ENCODE measurements around the gene DDX54. TPM values are rescaled to one million over a fixed set of nuclear protein-coding genes. Genes with fewer than 3 reads are reported as not detected.
A peak's percentile ranks its signal among the peaks of the same experiment; 100 is the strongest.

Gene DDX54, protein sequence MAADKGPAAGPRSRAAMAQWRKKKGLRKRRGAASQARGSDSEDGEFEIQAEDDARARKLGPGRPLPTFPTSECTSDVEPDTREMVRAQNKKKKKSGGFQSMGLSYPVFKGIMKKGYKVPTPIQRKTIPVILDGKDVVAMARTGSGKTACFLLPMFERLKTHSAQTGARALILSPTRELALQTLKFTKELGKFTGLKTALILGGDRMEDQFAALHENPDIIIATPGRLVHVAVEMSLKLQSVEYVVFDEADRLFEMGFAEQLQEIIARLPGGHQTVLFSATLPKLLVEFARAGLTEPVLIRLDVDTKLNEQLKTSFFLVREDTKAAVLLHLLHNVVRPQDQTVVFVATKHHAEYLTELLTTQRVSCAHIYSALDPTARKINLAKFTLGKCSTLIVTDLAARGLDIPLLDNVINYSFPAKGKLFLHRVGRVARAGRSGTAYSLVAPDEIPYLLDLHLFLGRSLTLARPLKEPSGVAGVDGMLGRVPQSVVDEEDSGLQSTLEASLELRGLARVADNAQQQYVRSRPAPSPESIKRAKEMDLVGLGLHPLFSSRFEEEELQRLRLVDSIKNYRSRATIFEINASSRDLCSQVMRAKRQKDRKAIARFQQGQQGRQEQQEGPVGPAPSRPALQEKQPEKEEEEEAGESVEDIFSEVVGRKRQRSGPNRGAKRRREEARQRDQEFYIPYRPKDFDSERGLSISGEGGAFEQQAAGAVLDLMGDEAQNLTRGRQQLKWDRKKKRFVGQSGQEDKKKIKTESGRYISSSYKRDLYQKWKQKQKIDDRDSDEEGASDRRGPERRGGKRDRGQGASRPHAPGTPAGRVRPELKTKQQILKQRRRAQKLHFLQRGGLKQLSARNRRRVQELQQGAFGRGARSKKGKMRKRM
- polyA plus RNA-seq: 10 to 100 TPM; 34.3 to 49.1 TPM

DNA sequence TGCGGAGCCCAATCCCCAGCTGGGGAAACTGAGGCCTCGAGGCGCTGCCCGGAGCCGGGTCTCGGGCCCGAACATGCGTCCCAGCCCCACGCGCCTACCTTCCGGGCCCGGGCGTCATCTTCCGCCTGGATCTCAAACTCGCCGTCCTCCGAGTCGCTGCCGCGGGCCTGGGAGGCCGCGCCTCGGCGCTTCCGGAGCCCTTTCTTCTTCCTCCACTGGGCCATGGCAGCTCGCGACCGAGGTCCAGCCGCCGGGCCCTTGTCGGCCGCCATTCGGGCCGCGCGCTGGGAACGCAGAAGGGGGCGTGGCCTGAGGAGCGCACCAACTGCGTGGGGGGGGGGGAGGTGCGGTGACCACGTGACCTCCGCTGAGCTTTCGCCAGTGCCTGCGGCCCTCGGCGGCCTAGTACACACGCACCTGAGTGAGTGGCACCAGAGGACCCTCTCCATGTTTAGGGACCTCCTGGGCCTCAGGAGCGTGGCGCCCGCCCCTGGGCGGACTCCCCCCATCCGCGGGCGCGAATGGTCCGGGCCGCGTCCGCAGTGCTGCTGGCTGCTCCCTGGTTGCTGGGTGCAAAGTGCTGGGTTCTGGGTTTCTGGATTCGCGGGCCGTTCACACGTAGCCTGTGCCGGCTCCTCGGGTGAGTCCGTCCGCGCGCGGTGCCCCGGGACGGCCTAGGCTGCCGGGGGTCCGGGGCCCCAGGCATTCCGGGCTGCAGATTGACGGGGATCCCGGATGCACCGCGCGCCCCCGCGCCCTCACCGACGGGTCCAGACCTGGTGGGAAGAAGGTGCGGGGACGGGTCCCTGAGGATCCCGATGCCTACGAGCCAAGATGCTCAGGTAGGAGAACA is at the start of gene DDX54, which contains the start of gene RITA1:
DDX54 (minus strand) TSS at position 299 of the 853 bp plus-strand sequence; CDS start at position 272, 27 bp downstream.
RITA1 (plus strand) TSS at position 542 of the 853 bp plus-strand sequence. CDS start 1,026 bp downstream, outside the sequence.
- Histone ChIP-seq H3K9me3 (ENCODE audit: control insufficient read depth in 2 of 2, insufficient read depth in 1 of 2, low read depth in 1 of 2, low read length in 1 of 2) (no peaks in the 10 kb centered on the region), H3K36me3 (ENCODE audit: control insufficient read depth in 2 of 2, insufficient read depth in 2 of 2, low read length in 1 of 2) (peaks cover 0 to 11% of the 10 kb centered on the region in 2 donors), H3K4me3 (ENCODE audit: low read depth in 1 of 2, low read length in 2 of 2) (peak within 1 kb of the TSS; percentile 82 to 95), H3K4me1 (ENCODE audit: control insufficient read depth in 2 of 2, insufficient read depth in 2 of 2, low read length in 1 of 2) (peaks cover 0 to 11% of the 10 kb centered on the region in 2 donors), H3K27ac (ENCODE audit: low read depth in 2 of 2, low read length in 1 of 2) (peak within 1 kb of the TSS; percentile 97 to 98), H3K27me3 (ENCODE audit: control insufficient read depth in 1 of 2, insufficient read depth in 2 of 2, low read length in 2 of 2) (no peaks in the 10 kb centered on the region)
- WGBS, 2 donors: 0 to 1% methylated on average over 88 to 89 of the region's 89 CpGs

DNA sequence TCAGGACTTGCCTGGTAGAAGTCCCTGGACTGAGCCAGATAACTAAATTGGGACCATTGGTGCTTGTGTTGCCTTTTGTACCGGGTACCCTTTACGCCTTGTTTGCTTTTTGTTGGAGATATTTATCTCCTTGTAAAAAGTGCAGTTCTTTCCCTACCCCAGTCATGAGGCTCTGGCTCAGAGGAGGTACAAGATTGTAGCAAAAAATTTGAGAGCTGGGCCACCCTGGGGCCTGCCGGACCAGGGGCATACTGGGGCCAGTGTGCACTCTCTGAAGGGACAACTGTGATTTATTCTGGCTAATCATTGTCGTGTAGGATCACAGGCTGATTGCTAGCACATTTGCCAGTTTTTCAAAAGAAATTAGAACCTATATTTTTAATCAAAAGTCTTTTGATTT is 49.2 kb upstream of the DDX54 start:
- Histone ChIP-seq H3K36me3 (ENCODE audit: control insufficient read depth in 2 of 2, insufficient read depth in 2 of 2, low read length in 1 of 2) (peaks cover 6 to 32% of the 10 kb centered on the region in 2 donors), H3K4me3 (ENCODE audit: low read depth in 1 of 2, low read length in 2 of 2) (no peak overlapping the region), H3K9me3 (ENCODE audit: control insufficient read depth in 2 of 2, insufficient read depth in 1 of 2, low read depth in 1 of 2, low read length in 1 of 2) (no peaks in the 10 kb centered on the region), H3K4me1 (ENCODE audit: control insufficient read depth in 2 of 2, insufficient read depth in 2 of 2, low read length in 1 of 2) (peaks cover 0 to 11% of the 10 kb centered on the region in 2 donors), H3K27me3 (ENCODE audit: control insufficient read depth in 1 of 2, insufficient read depth in 2 of 2, low read length in 2 of 2) (no peaks in the 10 kb centered on the region), H3K27ac (ENCODE audit: low read depth in 2 of 2, low read length in 1 of 2) (no peak overlapping the region)
- WGBS, 2 donors: 79 to 90% methylated on average over 4 of the region's 4 CpGs

GRCh38 chr12:113233967-113234366 is 48.7 kb upstream of the DDX54 start:
- no peak overlapping the region for H3K4me3 ChIP-seq (ENCODE audit: low read depth in 1 of 2, low read length in 2 of 2)
- no peak overlapping the region for H3K27ac ChIP-seq (ENCODE audit: low read depth in 2 of 2, low read length in 1 of 2)
- peaks cover 6 to 32% of the 10 kb centered on the region in 2 donors for H3K36me3 ChIP-seq (ENCODE audit: control insufficient read depth in 2 of 2, insufficient read depth in 2 of 2, low read length in 1 of 2)
- H3K9me3 ChIP-seq (ENCODE audit: control insufficient read depth in 2 of 2, insufficient read depth in 1 of 2, low read depth in 1 of 2, low read length in 1 of 2): no peaks in the 10 kb centered on the region
- H3K27me3 ChIP-seq (ENCODE audit: control insufficient read depth in 1 of 2, insufficient read depth in 2 of 2, low read length in 2 of 2): no peaks in the 10 kb centered on the region
- peaks cover 0 to 11% of the 10 kb centered on the region in 2 donors for H3K4me1 ChIP-seq (ENCODE audit: control insufficient read depth in 2 of 2, insufficient read depth in 2 of 2, low read length in 1 of 2)
- WGBS, 2 donors: 92 to 94% methylated on average over 4 of the region's 4 CpGs

GRCh38 chr12:113232840-113233585 is 47.7 kb upstream of the DDX54 start:
- Histone ChIP-seq H3K36me3 (ENCODE audit: control insufficient read depth in 2 of 2, insufficient read depth in 2 of 2, low read length in 1 of 2) (peaks cover 6 to 32% of the 10 kb centered on the region in 2 donors), H3K9me3 (ENCODE audit: control insufficient read depth in 2 of 2, insufficient read depth in 1 of 2, low read depth in 1 of 2, low read length in 1 of 2) (no peaks in the 10 kb centered on the region), H3K27me3 (ENCODE audit: control insufficient read depth in 1 of 2, insufficient read depth in 2 of 2, low read length in 2 of 2) (no peaks in the 10 kb centered on the region), H3K4me3 (ENCODE audit: low read depth in 1 of 2, low read length in 2 of 2) (no peak overlapping the region), H3K4me1 (ENCODE audit: control insufficient read depth in 2 of 2, insufficient read depth in 2 of 2, low read length in 1 of 2) (peaks cover 0 to 8% of the 10 kb centered on the region in 2 donors), H3K27ac (ENCODE audit: low read depth in 2 of 2, low read length in 1 of 2) (peak overlapping the region in 1 of 2 donors; percentile 38)
- WGBS, 2 donors: 75 to 76% methylated on average over 25 of the region's 25 CpGs

DNA sequence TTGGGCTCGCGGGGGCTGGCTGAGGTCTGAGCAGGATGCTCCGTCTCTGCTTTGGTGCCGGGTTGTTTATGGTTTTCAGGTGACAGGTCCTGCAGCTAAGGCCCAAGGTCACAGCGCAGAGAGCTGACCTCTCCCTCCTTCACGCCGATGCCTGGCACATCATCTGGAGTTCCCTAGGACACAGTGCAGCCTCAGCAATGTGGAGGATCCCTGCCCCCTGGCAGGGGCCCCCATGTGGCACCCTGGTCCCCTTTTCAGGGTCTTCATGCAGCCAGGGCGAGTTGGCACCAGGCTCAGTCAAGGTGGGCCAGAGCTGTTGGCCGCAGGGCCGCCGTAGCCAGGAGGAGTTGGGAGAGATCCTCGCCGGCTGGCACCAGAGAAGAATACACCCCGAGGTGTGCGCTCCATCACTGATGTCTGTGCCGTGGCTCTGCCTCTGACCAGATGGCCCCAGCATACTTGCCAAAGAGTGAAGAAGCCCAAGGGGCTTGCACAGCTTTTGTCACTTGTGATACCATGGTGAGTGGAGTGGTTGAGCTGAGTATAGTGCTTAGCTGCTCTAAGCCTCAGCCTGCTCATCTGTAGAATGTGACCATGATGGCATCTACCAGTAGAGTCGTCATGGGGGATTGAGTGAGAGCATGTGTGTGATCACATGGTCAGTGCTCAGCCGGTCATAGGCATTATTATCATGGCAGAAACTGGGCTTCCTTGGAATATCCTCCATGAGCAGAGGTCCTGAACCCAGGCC is 47.0 kb upstream of the DDX54 start:
- H3K4me1 ChIP-seq (ENCODE audit: control insufficient read depth in 2 of 2, insufficient read depth in 2 of 2, low read length in 1 of 2): peaks cover 0 to 5% of the 10 kb centered on the region in 2 donors
- H3K27me3 ChIP-seq (ENCODE audit: control insufficient read depth in 1 of 2, insufficient read depth in 2 of 2, low read length in 2 of 2): no peaks in the 10 kb centered on the region
- peaks cover 6 to 32% of the 10 kb centered on the region in 2 donors for H3K36me3 ChIP-seq (ENCODE audit: control insufficient read depth in 2 of 2, insufficient read depth in 2 of 2, low read length in 1 of 2)
- peak overlapping the region in 1 of 2 donors; percentile 38 for H3K27ac ChIP-seq (ENCODE audit: low read depth in 2 of 2, low read length in 1 of 2)
- 89 to 93% methylated on average over 18 of the region's 18 CpGs for WGBS, 2 donors
- H3K4me3 ChIP-seq (ENCODE audit: low read depth in 1 of 2, low read length in 2 of 2): no peak overlapping the region
- no peaks in the 10 kb centered on the region for H3K9me3 ChIP-seq (ENCODE audit: control insufficient read depth in 2 of 2, insufficient read depth in 1 of 2, low read depth in 1 of 2, low read length in 1 of 2)

- Histone ChIP-seq H3K9me3 (ENCODE audit: control insufficient read depth in 2 of 2, insufficient read depth in 1 of 2, low read depth in 1 of 2, low read length in 1 of 2) (no peaks in the 10 kb centered on the region), H3K27me3 (ENCODE audit: control insufficient read depth in 1 of 2, insufficient read depth in 2 of 2, low read length in 2 of 2) (no peaks in the 10 kb centered on the region), H3K4me3 (ENCODE audit: low read depth in 1 of 2, low read length in 2 of 2) (no peak overlapping the region), H3K36me3 (ENCODE audit: control insufficient read depth in 2 of 2, insufficient read depth in 2 of 2, low read length in 1 of 2) (peaks cover 6 to 37% of the 10 kb centered on the region in 2 donors), H3K4me1 (ENCODE audit: control insufficient read depth in 2 of 2, insufficient read depth in 2 of 2, low read length in 1 of 2) (peaks cover 0 to 5% of the 10 kb centered on the region in 2 donors), H3K27ac (ENCODE audit: low read depth in 2 of 2, low read length in 1 of 2) (peak overlapping the region in 1 of 2 donors; percentile 74)
- 82 to 87% methylated on average over 8 of the region's 8 CpGs for WGBS, 2 donors
Observed at GRCh38 chr12:113231235-113232088, 46.2 kb upstream of the DDX54 start.

DNA sequence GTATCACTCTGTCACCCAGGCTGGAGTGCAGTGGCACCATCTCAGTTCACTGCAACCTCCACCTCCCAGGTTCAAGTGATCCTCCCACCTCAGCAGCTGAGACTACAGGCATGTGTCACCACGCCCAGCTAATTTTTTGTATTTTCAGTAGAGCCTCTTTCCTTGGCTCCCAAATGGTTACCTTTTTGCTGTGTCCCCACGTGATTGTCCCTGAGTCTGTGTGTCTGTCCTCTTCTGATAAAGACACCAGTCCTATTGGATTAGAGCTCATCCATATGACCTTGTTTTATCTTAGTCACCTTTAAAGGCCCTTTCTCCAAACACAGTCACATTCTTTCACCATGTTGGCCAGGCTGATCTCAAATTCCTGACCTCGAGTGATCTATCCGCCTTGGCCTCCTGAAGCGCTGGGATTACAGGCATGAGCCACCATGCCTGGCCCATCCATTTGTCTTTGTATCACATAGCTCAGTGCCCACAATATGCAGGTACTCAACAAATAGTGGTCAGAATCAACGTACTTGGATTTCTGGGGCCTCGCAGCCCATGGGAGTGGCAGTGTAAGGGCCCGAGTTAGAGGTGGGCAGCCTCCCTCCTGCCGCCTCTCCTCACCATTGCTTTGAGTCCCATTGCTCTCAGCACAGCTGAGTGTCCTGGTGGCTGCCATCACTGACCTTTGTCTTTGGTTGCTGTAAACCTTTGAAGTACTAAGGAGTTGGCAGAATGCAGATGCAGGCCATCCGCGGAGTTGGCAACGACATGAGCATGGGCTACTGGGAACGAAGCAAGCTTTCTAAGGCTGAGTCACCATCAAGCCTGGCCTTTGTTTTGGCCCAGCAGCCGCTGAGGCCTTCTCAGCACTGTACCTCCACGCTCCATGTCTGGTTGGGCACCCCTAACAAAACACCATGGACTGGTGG is 45.3 kb upstream of the DDX54 start:
- H3K36me3 ChIP-seq (ENCODE audit: control insufficient read depth in 2 of 2, insufficient read depth in 2 of 2, low read length in 1 of 2): peaks cover 6 to 35% of the 10 kb centered on the region in 2 donors
- no peaks in the 10 kb centered on the region for H3K27me3 ChIP-seq (ENCODE audit: control insufficient read depth in 1 of 2, insufficient read depth in 2 of 2, low read length in 2 of 2)
- peak overlapping the region; percentile 37 to 74 for H3K27ac ChIP-seq (ENCODE audit: low read depth in 2 of 2, low read length in 1 of 2)
- no peaks in the 10 kb centered on the region for H3K9me3 ChIP-seq (ENCODE audit: control insufficient read depth in 2 of 2, insufficient read depth in 1 of 2, low read depth in 1 of 2, low read length in 1 of 2)
- H3K4me3 ChIP-seq (ENCODE audit: low read depth in 1 of 2, low read length in 2 of 2): no peak overlapping the region
- 88 to 93% methylated on average over 15 of the region's 15 CpGs for whole genome bisulfite sequencing, 2 donors
- peaks cover 0 to 5% of the 10 kb centered on the region in 2 donors for H3K4me1 ChIP-seq (ENCODE audit: control insufficient read depth in 2 of 2, insufficient read depth in 2 of 2, low read length in 1 of 2)
